H9 (cell line): ENCODE data around the gene AGXT. TPM values are rescaled to one million over a fixed set of nuclear protein-coding genes. Genes with fewer than 3 reads are reported as not detected.

Experiments used
- DNase-seq: peaks from one replicate; pipeline ENCODE4 v3.0.0-alpha.2; 2017
- H2AFZ ChIP-seq: one replicate; pipeline ENCODE4 v1.6.1; 2013; ENCODE audit warnings: mild to moderate bottlenecking, low read length, control low read depth, moderate library complexity
- H2AK5ac ChIP-seq: 2 replicates; pipeline ENCODE4 v1.6.1; 2013; ENCODE audit warnings: low read length, control low read depth, mixed read lengths; ENCODE audit not compliant: insufficient read length
- H2BK120ac ChIP-seq: one replicate; pipeline ENCODE4 v1.6.1; 2013; ENCODE audit warnings: low read depth, mild to moderate bottlenecking, low read length, control low read depth, inconsistent platforms; ENCODE audit not compliant: poor library complexity, severe bottlenecking
- H2BK12ac ChIP-seq: 2 replicates; pipeline ENCODE4 v1.6.1; 2013; ENCODE audit warnings: low read length, control low read depth, mixed read lengths, low read depth; ENCODE audit not compliant: insufficient read length
- H2BK15ac ChIP-seq: 2 replicates; pipeline ENCODE4 v1.6.1; 2013; ENCODE audit warnings: low read depth, low read length, control low read depth
- H2BK20ac ChIP-seq: one replicate; pipeline ENCODE4 v1.6.1; 2013; ENCODE audit warnings: low read depth, mild to moderate bottlenecking, low read length, control low read depth, inconsistent platforms; ENCODE audit not compliant: poor library complexity, severe bottlenecking
- H2BK5ac ChIP-seq: 2 replicates; pipeline ENCODE4 v1.6.1; 2013; ENCODE audit warnings: low read length, control low read depth, mixed read lengths; ENCODE audit not compliant: insufficient read length
- H3K14ac ChIP-seq: 2 replicates; pipeline ENCODE4 v1.6.1; 2013; ENCODE audit warnings: low read length, control low read depth; ENCODE audit not compliant: insufficient read depth
- H3K18ac ChIP-seq: 2 replicates; pipeline ENCODE4 v1.6.1; 2013; ENCODE audit warnings: low read depth, mild to moderate bottlenecking, mixed read lengths, low read length, control low read depth; ENCODE audit not compliant: insufficient read length
- H3K23ac ChIP-seq: 2 replicates; pipeline ENCODE4 v1.6.1; 2013; ENCODE audit warnings: low read length, control low read depth, mixed read lengths, low read depth; ENCODE audit not compliant: insufficient read length
- H3K23me2 ChIP-seq: 2 replicates; pipeline ENCODE4 v1.6.1; 2013; ENCODE audit warnings: low read depth, mild to moderate bottlenecking, mixed read lengths, low read length, control low read depth; ENCODE audit not compliant: insufficient read length, poor library complexity, severe bottlenecking
- H3K27ac ChIP-seq: 2 replicates; pipeline ENCODE4 v1.5.1; 2013; ENCODE audit warnings: low read length, control low read depth, mixed read lengths, low read depth; ENCODE audit not compliant: insufficient read length
- H3K27me3 ChIP-seq: 2 replicates; pipeline ENCODE4 v1.6.1; 2013; ENCODE audit warnings: low read length, control low read depth, inconsistent platforms; ENCODE audit not compliant: insufficient read depth
- H3K4ac ChIP-seq: 2 replicates; pipeline ENCODE4 v1.6.1; 2013; ENCODE audit warnings: low read depth, mild to moderate bottlenecking, control low read depth, inconsistent platforms, low read length, moderate library complexity
- H3K4me1 ChIP-seq: 2 replicates; pipeline ENCODE4 v1.6.1; 2013; ENCODE audit warnings: low read length, control low read depth, inconsistent platforms; ENCODE audit not compliant: insufficient read depth
- H3K4me2 ChIP-seq: 2 replicates; pipeline ENCODE4 v1.6.1; 2013; ENCODE audit warnings: low read length, control low read depth, mixed read lengths; ENCODE audit not compliant: insufficient read length, insufficient read depth
- H3K56ac ChIP-seq: 2 replicates; pipeline ENCODE4 v1.6.1; 2013; ENCODE audit warnings: low read depth, mild to moderate bottlenecking, mixed read lengths, low read length, control low read depth; ENCODE audit not compliant: insufficient read length
- H3K79me1 ChIP-seq: 2 replicates; pipeline ENCODE4 v1.6.1; 2013; ENCODE audit warnings: low read depth, mild to moderate bottlenecking, moderate library complexity, low read length, control low read depth, inconsistent platforms; ENCODE audit not compliant: insufficient read depth, poor library complexity, severe bottlenecking
- H3K79me2 ChIP-seq: 2 replicates; pipeline ENCODE4 v1.6.1; 2013; ENCODE audit warnings: low read length, control low read depth, inconsistent platforms; ENCODE audit not compliant: insufficient read depth
- H3K9ac ChIP-seq: 2 replicates; pipeline ENCODE4 v1.6.1; 2013; ENCODE audit warnings: low read length, control low read depth, mixed read lengths; ENCODE audit not compliant: insufficient read length; ENCODE audit errors: extremely low read depth
- H3K9me3 ChIP-seq: one replicate; pipeline ENCODE4 v1.6.1; 2013; ENCODE audit warnings: low read depth, low read length, inconsistent platforms; ENCODE audit not compliant: control insufficient read depth
- H3T11ph ChIP-seq: one replicate; pipeline ENCODE4 v1.6.1; 2013; ENCODE audit warnings: mild to moderate bottlenecking, low read length, control low read depth, inconsistent platforms
- H4K20me1 ChIP-seq: one replicate; pipeline ENCODE4 v1.6.1; 2013; ENCODE audit not compliant: control insufficient read depth, insufficient read length, insufficient read depth
- H4K5ac ChIP-seq: 2 replicates; pipeline ENCODE4 v1.6.1; 2013; ENCODE audit warnings: low read depth, mild to moderate bottlenecking, mixed read lengths, low read length, control low read depth; ENCODE audit not compliant: insufficient read length
- H4K8ac ChIP-seq: replicated peaks from 2 replicates; pipeline ENCODE4 v1.6.1; 2013; ENCODE audit warnings: low read length, control low read depth, mixed read lengths, low read depth; ENCODE audit not compliant: insufficient read length
- H4K91ac ChIP-seq: 2 replicates; pipeline ENCODE4 v1.6.1; 2013; ENCODE audit warnings: low read depth, mild to moderate bottlenecking, moderate library complexity, mixed read lengths, low read length, control low read depth; ENCODE audit not compliant: insufficient read length
- H3K27ac Mint-ChIP-seq, 3 experiments: 2 replicates in 2 of 3; 3 replicates in 1 of 3; pipeline ENCODE4 v1.8.0; 2020 to 2021; ENCODE audit warnings: mixed read lengths in 3 of 3, mild to moderate bottlenecking in 1 of 3, moderate library complexity in 1 of 3
- H3K27me3 Mint-ChIP-seq: 2 replicates; pipeline ENCODE4 v1.8.0; 2021; ENCODE audit warnings: low read depth, mild to moderate bottlenecking, moderate library complexity, mixed read lengths
- H3K36me3 Mint-ChIP-seq, 3 experiments: 2 replicates in 2 of 3; 3 replicates in 1 of 3; pipeline ENCODE4 v1.8.0; 2020 to 2021; ENCODE audit warnings: low read depth in 3 of 3, mixed read lengths in 3 of 3; ENCODE audit not compliant: insufficient read depth in 1 of 3
- H3K4me1 Mint-ChIP-seq, 2 experiments: 2 replicates each; pipeline ENCODE4 v1.8.0; 2020; ENCODE audit warnings: mixed read lengths in 2 of 2
- H3K4me3 Mint-ChIP-seq, 2 experiments: 2 replicates in 1 of 2; 3 replicates in 1 of 2; pipeline ENCODE4 v1.8.0; 2020 to 2021; ENCODE audit warnings: mild to moderate bottlenecking in 2 of 2, mixed read lengths in 2 of 2, moderate library complexity in 1 of 2
- H3K9me3 Mint-ChIP-seq, 2 experiments: 2 replicates in 1 of 2; 3 replicates in 1 of 2; pipeline ENCODE4 v1.8.0; 2020; ENCODE audit warnings: mild to moderate bottlenecking in 2 of 2, mixed read lengths in 2 of 2, moderate library complexity in 1 of 2
- CTCF ChIP-seq: fragments of 200-600 bp; sonication (generic); conservative IDR thresholded peaks from 3 replicates; pipeline ENCODE4 v1.8.0; 2021; ENCODE audit warnings: antibody characterized with exemption, mild to moderate bottlenecking
- WGBS: extraction: QIAGEN DNeasy Blood & Tissue Kit; methylation state at CpG from one replicate; pipeline ENCODE4 v1.1.7; 2013; ENCODE audit warnings: missing lambda C conversion rate, low lambda C conversion rate, mixed read lengths; ENCODE audit not compliant: insufficient read length; ENCODE audit errors: extremely low coverage; 5-methylcytosine and 5-hydroxymethylcytosine counted together
- total RNA-seq: library from RNA; stranded (reverse); gene quantifications from 2 replicates; pipeline ENCODE4 v1.2.1, GENCODE V29; 2021

Gene AGXT
- total RNA-seq, 1 experiment from 2014 or later, result not detected

- Mint-ChIP-seq H3K4me3 (no peak overlapping the region), H3K9me3 (no peaks in the 10 kb centered on the region), H3K27me3 (peaks cover 2% of the 10 kb centered on the region; the same call in 1 of the 2 replicates), H3K4me1 (peaks cover 2 to 4% of the 10 kb centered on the region in 2 experiments; a peak in 2 of 4 replicates), H3K27ac (no peak overlapping the region), H3K36me3 (no peaks in the 10 kb centered on the region)
- H2BK15ac ChIP-seq, result no peak overlapping the region
- H3K79me2 ChIP-seq, result no peaks in the 10 kb centered on the region
- no peak overlapping the region for H3K14ac ChIP-seq
- H2BK120ac ChIP-seq, result no peak overlapping the region
- no peak overlapping the region for H2BK5ac ChIP-seq
- no peaks in the 10 kb centered on the region for H3K9me3 ChIP-seq
- no peak overlapping the region for H3K23ac ChIP-seq
- no CpG with 5 or more reads among the region's 1 CpG for WGBS
- H3K27me3 ChIP-seq, result no peaks in the 10 kb centered on the region
- H2AFZ ChIP-seq, result no peak overlapping the region
- H3T11ph ChIP-seq, result no peak overlapping the region
- no peak overlapping the region for H2BK12ac ChIP-seq
- H3K56ac ChIP-seq, result no peak overlapping the region
- TF ChIP-seq CTCF, result no peak
- no peak overlapping the region for H4K91ac ChIP-seq
- H3K23me2 ChIP-seq, result no peaks in the 10 kb centered on the region
- H2AK5ac ChIP-seq, result no peak overlapping the region
- H4K5ac ChIP-seq, result no peak overlapping the region
- no peak overlapping the region for H3K18ac ChIP-seq
- no peak overlapping the region for H3K4ac ChIP-seq
- no peak overlapping the region for H3K27ac ChIP-seq
- H4K20me1 ChIP-seq, result no peaks in the 10 kb centered on the region
- H4K8ac ChIP-seq, result no peak overlapping the region
- H3K4me1 ChIP-seq, result no peaks in the 10 kb centered on the region
- no peak for DNase-seq
- no peak overlapping the region for H3K4me2 ChIP-seq
- no peak overlapping the region for H3K9ac ChIP-seq
- no peaks in the 10 kb centered on the region for H3K79me1 ChIP-seq
- H2BK20ac ChIP-seq, result no peak overlapping the region
Measured at GRCh38 chr2:240921995-240922244, 53.3 kb downstream of the AGXT start.
